Measurements from ENCODE around the gene ZNF526. TPM values are rescaled to one million over a fixed set of nuclear protein-coding genes. Genes with fewer than 3 reads are reported as not detected.

The ZNF526 gene
- total RNA-seq, 2 donors from 2014 or later, result 18.5 to 23.7 TPM

DNA sequence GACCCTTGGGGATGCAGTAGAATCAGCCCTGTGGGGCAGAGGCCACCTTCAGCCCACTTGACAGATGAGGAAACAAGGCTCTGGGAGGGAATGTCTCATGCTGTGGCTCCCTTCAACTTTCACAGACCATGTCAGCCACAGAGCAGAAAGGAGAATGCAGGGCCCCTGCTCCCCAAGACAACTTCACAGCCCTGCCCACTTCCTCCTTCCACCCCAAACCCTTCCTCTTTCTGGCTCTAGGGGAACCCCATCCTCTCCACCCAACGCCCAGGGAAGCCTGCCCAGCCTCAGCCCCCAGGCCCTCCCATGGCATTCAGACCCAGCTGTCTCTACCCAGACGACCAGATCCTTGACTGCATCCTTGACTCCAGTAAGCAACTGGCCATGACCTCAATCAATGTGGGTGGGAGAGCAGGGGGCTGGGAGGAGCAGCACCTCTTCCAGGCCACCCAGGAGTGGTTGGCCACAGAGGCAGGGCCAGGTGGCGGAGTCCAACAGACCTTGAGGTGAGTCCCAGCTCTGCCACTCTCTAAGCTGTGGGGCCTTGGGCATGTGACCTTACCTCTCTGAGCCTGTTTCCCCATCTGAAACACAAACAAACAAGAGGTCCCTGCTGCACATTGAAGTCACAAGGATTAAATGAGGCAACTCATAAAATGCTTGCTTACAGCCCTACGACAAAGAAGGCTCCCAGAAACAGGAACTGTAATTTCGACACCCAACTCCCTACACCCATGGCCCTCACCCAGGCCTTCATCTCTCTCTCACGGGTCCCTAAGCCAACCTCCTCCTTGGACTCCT is 18.4 kb upstream of the ZNF526 start:
- DNase-seq (ENCODE audit: low spot score) (peak; percentile 87), ATAC-seq (peak; percentile 73 to 81)
- H3K4me1 Mint-ChIP-seq (ENCODE audit: low read depth in 2 of 2), result peaks cover 68 to 74% of the 10 kb centered on the region in 2 donors
- H3K9me3 Mint-ChIP-seq, result no peaks in the 10 kb centered on the region
- peak overlapping the region; percentile 95 to 96 for H3K27ac Mint-ChIP-seq
- peak overlapping the region; percentile 83 for H3K4me3 Mint-ChIP-seq
- no peaks in the 10 kb centered on the region for H3K27me3 Mint-ChIP-seq
- peaks cover 6% of the 10 kb centered on the region for H3K36me3 Mint-ChIP-seq

DNA sequence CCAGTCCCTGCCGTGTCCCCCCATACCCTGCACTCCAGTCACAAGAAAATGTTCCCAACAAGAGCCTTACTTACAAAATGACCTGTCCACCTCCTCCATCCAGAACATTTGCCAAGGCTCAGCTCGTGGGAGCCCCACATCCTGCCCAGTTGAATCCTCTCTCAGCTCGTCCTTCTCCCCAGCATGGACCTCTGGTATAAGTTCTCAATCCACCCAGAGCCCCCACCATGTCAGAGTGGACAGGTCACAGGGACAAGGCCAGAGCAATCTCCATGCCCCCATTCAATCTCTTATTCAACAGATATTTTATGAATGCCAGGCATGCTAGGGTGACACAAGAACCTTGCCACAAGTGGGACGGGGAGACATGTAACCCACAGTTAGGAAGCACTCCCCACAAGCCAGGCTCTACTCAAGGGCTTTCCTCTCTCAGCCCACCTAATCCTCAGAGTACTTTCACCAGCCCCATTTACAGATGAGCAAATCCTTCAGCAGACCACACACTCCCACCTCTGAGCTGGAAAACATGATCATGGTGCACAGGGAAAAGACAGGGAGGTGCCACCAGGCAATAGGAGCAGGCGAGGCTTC is 17.7 kb upstream of the ZNF526 start:
- Mint-ChIP-seq H3K36me3 (peaks cover 6% of the 10 kb centered on the region), H3K27me3 (no peaks in the 10 kb centered on the region), H3K27ac (peak overlapping the region; percentile 95 to 96), H3K4me3 (peak overlapping the region; percentile 83), H3K9me3 (no peaks in the 10 kb centered on the region), H3K4me1 (ENCODE audit: low read depth in 2 of 2) (peaks cover 63 to 70% of the 10 kb centered on the region in 2 donors)
- no peak for ATAC-seq
- no peak for DNase-seq (ENCODE audit: low spot score)

DNA sequence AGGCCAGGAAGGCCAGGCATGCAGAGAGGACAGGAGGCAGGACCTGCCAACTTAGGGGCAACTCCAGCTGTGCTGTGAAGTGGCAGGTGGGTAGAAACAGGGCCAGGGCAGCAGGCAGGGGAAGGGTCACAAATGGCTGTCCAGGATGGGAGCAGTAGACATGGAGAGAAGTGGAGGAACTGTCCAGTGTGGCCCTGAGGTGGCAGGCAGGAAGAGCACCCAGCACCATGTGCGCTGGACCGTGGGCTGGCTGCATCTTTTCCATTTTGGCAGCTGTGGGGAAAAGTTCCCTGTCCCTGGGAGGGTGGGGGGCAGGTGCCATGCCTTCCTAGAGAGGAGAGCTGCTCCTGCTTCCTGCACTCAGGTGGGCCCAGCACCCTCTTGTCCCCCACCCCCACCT is 16.4 kb upstream of the ZNF526 start:
- no peaks in the 10 kb centered on the region for H3K27me3 Mint-ChIP-seq
- H3K27ac Mint-ChIP-seq, result peak overlapping the region; percentile 95 to 96
- no peak for DNase-seq (ENCODE audit: low spot score)
- no peak overlapping the region for H3K4me3 Mint-ChIP-seq
- no peak for ATAC-seq
- peaks cover 16% of the 10 kb centered on the region for H3K36me3 Mint-ChIP-seq
- H3K4me1 Mint-ChIP-seq (ENCODE audit: low read depth in 2 of 2), result peaks cover 68 to 77% of the 10 kb centered on the region in 2 donors
- no peaks in the 10 kb centered on the region for H3K9me3 Mint-ChIP-seq

DNA sequence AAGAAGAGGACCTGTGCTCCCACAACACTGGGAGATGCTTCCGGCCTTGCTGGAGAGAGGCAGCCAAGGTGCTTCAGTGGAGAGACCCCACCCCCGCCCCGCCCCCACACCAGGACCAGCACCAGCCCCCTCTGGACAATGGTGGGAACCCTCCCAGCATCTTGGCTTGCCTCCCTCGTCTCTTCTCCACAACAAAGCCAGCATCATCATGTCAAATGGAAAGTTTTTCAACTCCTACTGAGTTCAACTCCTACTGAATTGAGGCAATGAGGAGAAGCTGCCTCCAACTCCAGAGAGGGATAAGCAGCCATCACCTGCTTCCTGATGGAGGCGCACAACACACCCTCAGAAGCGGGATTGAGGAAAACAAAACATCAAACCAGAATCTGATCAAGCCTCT is 15.4 kb upstream of the ZNF526 start:
- no peaks in the 10 kb centered on the region for H3K9me3 Mint-ChIP-seq
- H3K27ac Mint-ChIP-seq, result peak overlapping the region; percentile 95 to 96
- H3K36me3 Mint-ChIP-seq, result peaks cover 21% of the 10 kb centered on the region
- DNase-seq (ENCODE audit: low spot score) (no peak), ATAC-seq (no peak)
- H3K4me1 Mint-ChIP-seq (ENCODE audit: low read depth in 2 of 2), result peaks cover 58 to 67% of the 10 kb centered on the region in 2 donors
- H3K4me3 Mint-ChIP-seq, result no peak overlapping the region
- no peaks in the 10 kb centered on the region for H3K27me3 Mint-ChIP-seq

DNA sequence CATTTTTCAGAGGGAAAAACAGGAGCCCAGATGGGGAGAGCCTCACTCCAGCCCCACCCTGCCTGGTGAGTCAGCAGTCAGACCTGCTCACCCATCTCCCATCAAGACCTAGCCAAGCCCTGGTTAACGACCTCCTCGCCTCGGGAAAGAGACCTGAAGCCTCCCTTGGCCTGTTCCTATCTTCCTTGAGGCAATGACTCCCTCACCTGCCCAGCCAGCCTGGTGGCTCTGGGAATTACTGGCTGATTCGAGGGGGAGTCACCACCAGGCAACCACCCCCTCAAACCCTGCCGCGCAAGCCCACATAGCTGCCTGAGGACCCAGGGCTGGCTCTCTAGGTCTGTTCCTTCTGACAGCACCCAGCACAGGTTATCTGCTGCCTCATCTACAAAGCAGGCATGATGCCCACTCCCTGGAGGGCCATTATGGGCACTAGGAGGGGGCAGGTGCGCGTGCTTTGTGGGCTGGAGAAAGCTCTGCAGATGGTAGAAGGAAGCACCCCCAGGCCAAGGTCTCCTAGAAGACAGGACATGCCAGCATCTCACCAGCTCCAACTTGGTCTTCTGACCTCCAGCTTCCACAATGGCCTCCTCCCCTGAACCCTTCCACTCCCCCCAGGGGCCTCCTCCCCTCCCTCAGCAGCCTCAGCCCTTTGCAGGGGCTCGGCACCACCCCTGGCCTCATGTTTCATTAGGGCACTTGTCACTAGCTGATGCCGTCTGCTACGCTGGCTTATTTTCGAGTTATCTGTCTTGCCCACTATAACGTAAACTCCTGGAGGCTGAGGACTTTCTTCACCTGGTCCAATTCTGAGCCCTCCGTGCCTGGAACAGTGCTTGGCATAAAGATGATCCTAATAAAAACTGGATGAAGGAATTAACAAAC is 13.0 kb upstream of the ZNF526 start:
- Mint-ChIP-seq H3K36me3 (peaks cover 27% of the 10 kb centered on the region), H3K4me1 (ENCODE audit: low read depth in 2 of 2) (peaks cover 39 to 47% of the 10 kb centered on the region in 2 donors), H3K4me3 (no peak overlapping the region), H3K27ac (peak overlapping the region; percentile 70 to 83), H3K9me3 (no peaks in the 10 kb centered on the region), H3K27me3 (no peaks in the 10 kb centered on the region)
- ATAC-seq (no peak), DNase-seq (ENCODE audit: low spot score) (no peak)

DNA sequence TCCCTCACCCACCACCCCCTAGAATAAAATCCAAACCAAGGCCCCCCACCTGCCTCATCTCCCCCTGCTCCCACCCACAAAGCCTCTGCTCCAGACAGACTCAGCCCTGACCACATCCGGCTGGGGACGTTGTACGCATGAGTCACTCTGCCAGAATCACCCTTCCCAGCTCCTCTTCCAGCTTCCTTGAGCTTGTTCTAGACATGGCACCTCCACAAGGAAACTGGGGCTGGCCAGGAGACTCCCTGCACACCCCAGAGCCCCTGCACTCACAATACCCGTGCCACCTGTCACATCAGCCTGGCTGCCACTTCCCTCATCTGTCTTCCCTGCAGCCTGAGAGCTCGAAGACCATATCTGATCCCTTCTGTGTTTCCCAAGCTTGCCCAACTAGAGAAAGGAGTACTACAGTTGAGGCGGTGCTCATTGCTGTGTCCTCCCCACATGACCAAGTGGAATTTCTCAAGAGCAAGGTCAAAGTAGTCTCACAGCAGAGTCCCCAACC is 12.3 kb upstream of the ZNF526 start:
- Mint-ChIP-seq H3K27me3 (no peaks in the 10 kb centered on the region), H3K4me3 (peak overlapping the region; percentile 52), H3K36me3 (peaks cover 29% of the 10 kb centered on the region), H3K4me1 (ENCODE audit: low read depth in 2 of 2) (peaks cover 35 to 42% of the 10 kb centered on the region in 2 donors), H3K9me3 (no peaks in the 10 kb centered on the region), H3K27ac (peak overlapping the region; percentile 70 to 83)
- ATAC-seq (peak in 1 of 2 donors; percentile 63), DNase-seq (ENCODE audit: low spot score) (no peak)

DNA sequence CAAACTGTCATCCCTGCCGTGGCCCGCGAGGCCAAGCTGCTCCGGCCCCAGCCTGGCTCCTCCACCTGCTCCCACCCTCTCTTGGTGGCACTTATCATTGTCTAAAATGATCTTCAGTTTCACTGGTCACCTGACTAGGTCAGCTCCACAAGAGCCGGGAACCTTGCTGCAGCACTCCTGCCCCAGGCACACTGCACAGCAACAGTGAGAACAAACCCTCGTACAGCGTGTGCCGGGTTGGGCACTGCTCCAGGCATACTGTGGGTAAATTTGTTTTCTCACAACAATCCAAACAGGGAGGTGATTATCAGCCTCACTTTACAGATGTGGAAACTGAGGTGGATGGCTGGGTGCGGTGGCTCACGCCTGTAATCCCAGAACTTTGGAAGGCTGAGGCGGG is 11.5 kb upstream of the ZNF526 start:
- Mint-ChIP-seq H3K27ac (peak overlapping the region; percentile 70 to 83), H3K4me1 (ENCODE audit: low read depth in 2 of 2) (peaks cover 35 to 43% of the 10 kb centered on the region in 2 donors), H3K4me3 (peak overlapping the region; percentile 52), H3K27me3 (no peaks in the 10 kb centered on the region), H3K9me3 (no peaks in the 10 kb centered on the region), H3K36me3 (peaks cover 31% of the 10 kb centered on the region)
- DNase-seq (ENCODE audit: low spot score) (no peak), ATAC-seq (no peak)

DNA sequence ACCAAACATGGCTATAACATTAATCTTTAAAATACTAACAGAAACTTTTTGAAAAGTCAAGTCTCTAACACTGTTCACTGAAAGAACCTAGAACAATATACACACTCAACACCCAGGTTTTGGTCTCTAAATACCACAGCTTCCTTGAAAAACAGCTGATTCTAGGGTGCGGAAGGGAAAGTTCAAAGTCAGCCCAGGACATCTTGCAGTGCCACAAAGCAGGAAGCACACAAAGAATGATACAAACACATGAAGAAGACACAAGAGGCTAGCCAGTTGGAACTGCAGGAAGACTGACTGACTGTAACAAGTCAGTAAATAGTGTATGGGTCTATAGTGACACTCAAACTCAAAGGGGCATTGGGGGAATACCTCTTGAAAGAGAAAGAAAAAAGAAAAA is 7.2 kb upstream of the ZNF526 start:
- H3K36me3 Mint-ChIP-seq, result peaks cover 30% of the 10 kb centered on the region
- H3K4me3 Mint-ChIP-seq, result peak overlapping the region; percentile 48
- no peaks in the 10 kb centered on the region for H3K27me3 Mint-ChIP-seq
- H3K27ac Mint-ChIP-seq, result peak overlapping the region; percentile 60 to 89
- ATAC-seq (no peak), DNase-seq (ENCODE audit: low spot score) (no peak)
- peaks cover 44 to 50% of the 10 kb centered on the region in 2 donors for H3K4me1 Mint-ChIP-seq (ENCODE audit: low read depth in 2 of 2)
- H3K9me3 Mint-ChIP-seq, result no peaks in the 10 kb centered on the region

DNA sequence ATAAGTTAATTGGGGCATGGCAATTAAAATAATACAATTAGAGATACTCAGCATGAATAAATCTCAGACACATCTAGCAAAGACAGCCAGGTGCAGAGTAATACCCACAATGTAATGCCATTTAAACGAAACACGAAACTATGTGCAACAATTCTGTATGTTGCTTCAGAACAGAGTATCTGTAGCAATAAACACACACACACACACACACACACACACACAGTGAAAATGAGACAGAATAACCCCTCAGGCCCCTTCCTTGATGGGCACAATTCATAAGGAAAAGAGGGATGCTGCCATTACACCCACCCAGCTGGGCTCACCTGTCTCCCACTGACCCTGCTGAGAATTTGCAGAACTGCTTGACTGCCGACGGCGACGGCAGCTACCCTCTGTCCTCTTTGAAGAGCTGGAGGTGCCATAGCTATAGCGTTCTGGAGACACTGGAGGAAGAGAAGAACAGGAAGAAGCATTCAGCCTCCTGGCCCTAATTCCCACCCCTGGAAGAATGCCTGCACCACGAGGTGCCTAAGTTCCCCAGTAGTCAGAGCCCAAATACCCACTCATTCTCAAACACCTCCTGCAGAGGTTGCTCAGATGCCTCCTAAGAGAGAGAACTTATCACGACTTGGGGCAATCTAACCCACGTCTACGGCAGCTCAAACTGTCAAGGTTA is 5.2 kb upstream of the ZNF526 start:
- H3K4me1 Mint-ChIP-seq (ENCODE audit: low read depth in 2 of 2), result peaks cover 51 to 60% of the 10 kb centered on the region in 2 donors
- H3K27ac Mint-ChIP-seq, result peak overlapping the region; percentile 66 to 89

DNA sequence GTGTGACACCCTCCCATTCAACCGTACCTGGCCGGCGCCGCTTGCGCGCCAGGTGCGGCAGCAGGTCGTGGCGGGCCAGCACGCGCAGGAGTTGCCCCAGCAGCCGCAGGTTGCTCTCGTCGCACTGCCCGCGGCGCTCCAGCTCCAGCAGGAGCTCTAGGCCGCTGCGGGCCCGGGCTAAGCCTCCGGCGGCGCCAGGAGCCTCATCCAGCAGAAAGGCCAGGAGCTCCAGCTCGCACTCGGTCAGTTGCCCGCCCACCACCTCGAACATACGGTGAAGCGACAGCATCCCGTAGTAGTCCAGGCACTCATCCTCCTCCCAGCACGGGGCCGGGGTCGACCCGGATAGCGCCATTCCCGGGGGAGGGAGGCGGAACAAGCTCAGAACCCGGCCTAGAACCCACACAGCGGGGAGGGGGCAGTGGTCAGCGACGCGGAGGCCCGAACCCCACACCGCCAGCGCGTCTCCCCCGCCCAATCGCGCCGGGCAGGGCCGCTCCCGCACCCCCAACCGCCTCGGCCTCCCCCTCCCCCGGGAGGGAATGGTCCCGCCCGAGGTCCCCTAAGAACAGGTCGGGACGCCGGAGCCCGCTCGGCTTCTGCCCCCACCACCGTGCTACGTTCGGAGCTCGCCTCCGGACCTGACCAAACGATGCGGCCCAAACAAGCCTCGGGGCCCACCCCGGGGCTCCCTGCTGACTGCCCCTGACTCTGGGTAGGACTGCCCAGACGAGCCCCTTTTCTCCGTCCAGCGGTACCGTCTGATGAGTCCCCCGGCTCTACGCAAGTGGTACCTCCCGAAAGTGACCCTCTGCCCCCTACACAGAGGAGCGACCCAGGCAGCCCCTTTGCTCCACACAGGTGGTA is 3.2 kb upstream of the ZNF526 start:
- DNase-seq (ENCODE audit: low spot score) (peak; percentile 64), ATAC-seq (peak in 1 of 2 donors; percentile 6)
- peak overlapping the region; percentile 87 to 93 for H3K27ac Mint-ChIP-seq
- peak overlapping the region; percentile 96 for H3K4me3 Mint-ChIP-seq
- H3K9me3 Mint-ChIP-seq, result no peaks in the 10 kb centered on the region
- H3K36me3 Mint-ChIP-seq, result peaks cover 13% of the 10 kb centered on the region
- H3K4me1 Mint-ChIP-seq (ENCODE audit: low read depth in 2 of 2), result peaks cover 59 to 69% of the 10 kb centered on the region in 2 donors
- H3K27me3 Mint-ChIP-seq, result no peaks in the 10 kb centered on the region

More for the DNA sequence above, 5.2 kb upstream of the ZNF526 start:
- no peaks in the 10 kb centered on the region for H3K9me3 Mint-ChIP-seq
- H3K36me3 Mint-ChIP-seq, result peaks cover 17% of the 10 kb centered on the region
- peak overlapping the region; percentile 96 for H3K4me3 Mint-ChIP-seq
- DNase-seq (ENCODE audit: low spot score) (no peak), ATAC-seq (no peak)
- no peaks in the 10 kb centered on the region for H3K27me3 Mint-ChIP-seq

DNA sequence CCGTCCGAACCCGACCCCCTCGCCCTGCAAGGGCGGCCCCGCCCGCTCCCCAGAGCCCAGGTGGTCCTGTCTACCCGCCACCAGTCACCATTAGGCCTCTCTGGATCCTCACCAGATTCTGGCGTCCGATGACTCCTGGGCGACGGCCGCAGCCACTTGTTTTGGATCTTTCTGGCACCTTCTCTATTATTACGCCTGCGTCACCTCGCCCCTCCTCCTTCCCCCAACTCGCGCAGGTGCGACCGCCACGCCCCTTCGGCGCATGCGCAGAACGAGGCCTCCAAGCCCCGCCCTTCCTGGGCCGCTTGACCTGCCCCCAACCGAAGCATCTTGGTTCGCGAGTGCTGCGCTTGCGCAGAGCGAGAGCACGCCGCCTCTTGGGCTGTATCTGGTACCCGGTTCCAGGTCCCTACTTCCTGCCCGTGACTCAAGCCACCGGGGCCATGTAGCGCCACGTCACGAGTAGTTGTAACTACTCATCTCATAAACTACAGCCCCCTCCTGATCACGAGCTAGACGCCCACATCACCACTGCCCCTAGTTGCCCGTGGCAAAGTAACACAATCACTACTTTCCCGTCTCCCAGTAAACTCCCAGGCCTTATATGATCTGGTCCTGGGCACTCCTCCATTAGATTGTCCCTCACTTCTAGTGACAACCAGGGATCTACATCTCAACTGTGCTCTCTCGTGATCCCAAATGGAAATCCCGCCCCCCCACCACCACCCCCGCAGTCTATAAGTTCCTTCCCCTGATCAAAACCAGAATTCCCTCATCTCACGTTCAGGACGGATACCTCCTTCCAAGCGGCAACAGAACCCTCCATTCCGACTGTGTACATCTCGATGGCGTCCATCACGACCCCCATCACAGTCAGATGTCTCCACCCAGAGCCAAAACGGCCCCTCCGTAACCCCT is 2.3 kb upstream of the ZNF526 start, which contains the start of gene DEDD2:
Gene DEDD2, minus strand, starts transcription at position 158 of the 918 bp plus-strand sequence. CDS start 670 bp downstream, outside the sequence.
- H3K4me1 Mint-ChIP-seq (ENCODE audit: low read depth in 2 of 2), result peaks cover 64 to 74% of the 10 kb centered on the region in 2 donors
- peak within 1 kb of the TSS; percentile 87 to 93 for H3K27ac Mint-ChIP-seq
- no peaks in the 10 kb centered on the region for H3K9me3 Mint-ChIP-seq
- no peaks in the 10 kb centered on the region for H3K27me3 Mint-ChIP-seq
- peak; percentile 90 to 92 for ATAC-seq
- peaks cover 13% of the 10 kb centered on the region for H3K36me3 Mint-ChIP-seq
- peak; percentile 99 for DNase-seq (ENCODE audit: low spot score)
- H3K4me3 Mint-ChIP-seq, result peak within 1 kb of the TSS; percentile 96

Data from natural killer cell treated with Interleukin-12 subunit alpha and Interleukin-12 subunit beta and Interleukin-15 and Interleukin-18, amount 100 ng/mL, for 72 hours (primary cell).